Measurements from ENCODE around the gene DEFB114.
"Not testable (repeated sequence)": the region's sequence is repeated elsewhere in the genome, so short reads cannot be mapped to it uniquely, and the experiment has no call there.

Gene DEFB114, protein sequence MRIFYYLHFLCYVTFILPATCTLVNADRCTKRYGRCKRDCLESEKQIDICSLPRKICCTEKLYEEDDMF

DNA sequence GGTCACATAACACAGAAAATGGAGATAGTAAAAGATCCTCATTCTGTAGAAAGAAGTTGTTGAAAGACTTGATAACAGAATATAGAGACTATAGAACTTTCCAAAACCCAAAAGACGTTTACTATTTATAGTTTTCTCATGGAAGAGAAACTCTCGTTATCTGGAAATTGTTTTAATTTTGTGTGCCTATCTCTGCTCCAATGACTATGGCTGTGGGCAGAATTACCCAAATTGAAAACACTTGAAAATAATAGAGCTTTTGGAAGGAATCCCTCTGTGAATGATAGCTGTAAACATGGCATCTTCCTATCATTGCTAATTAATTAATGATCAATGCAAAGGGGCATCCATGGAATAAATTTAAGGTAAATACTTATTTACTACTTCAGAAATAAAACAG lies at the start of gene DEFB114:
Gene DEFB114 (minus strand): TSS at position 101 of the 400 bp plus-strand sequence. CDS start 59 bp downstream, at position 42.
- DNase-seq (ENCODE audit: low spot score) = no peak

DNA sequence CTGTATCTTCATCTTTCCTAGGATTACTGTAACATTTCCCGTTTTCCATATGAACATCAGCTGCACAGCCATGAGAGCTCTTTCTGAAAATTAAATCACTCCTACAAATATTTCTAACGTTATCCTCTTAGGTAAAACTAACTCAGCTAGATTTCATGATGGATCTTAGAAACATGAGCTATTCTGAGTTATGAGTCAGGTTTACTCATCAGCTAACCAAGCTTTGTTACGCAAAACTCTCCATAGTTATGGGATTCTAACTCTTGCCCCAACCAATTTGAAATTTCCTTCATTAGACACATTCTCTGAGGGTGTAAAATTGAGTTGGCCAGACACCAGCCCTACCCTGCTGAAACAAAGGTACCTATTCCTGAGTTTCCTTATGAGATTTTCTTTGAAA lies 43.9 kb upstream of the DEFB114 start:
- DNase-seq (ENCODE audit: low spot score) = peak; percentile 56

DNA sequence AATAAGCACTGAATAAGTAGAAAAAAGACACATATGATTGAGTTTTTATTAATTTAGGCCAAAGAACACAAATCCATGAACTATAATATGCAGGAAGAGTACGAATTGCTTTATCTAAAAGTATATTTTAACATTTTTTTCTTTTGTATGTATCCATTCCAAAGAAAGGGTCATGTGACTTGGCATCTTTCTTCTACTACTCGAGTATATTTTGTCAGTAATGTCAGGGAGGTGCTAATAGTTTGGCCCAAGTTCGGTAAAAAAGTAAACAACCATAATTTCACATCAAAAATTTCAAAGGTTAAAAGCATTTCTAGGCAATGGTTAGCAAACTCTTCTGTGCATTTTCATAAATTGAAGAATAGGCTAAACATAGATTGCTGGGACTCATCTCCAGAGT lies 39.2 kb upstream of the DEFB114 start:
- no peak for DNase-seq (ENCODE audit: low spot score)

DNA sequence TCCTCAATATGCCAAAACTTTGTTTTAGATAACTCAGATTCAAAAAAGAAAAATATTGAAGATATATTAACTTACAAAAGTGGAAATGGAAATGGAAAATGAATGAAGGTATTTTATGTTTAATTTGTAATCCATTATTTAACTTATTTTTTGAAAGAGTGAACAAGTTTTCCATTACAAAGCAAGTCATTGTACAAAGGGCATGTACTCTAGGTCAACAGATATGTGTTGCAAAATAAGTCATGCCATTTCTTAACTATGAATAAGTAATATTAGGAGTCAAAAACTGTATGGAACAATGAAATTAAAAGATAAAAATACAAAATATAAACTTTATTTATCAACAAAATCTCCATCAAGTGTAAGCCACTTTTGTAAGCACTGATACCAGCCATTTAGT lies 31.3 kb upstream of the DEFB114 start:
- no peak for DNase-seq (ENCODE audit: low spot score)

DNA sequence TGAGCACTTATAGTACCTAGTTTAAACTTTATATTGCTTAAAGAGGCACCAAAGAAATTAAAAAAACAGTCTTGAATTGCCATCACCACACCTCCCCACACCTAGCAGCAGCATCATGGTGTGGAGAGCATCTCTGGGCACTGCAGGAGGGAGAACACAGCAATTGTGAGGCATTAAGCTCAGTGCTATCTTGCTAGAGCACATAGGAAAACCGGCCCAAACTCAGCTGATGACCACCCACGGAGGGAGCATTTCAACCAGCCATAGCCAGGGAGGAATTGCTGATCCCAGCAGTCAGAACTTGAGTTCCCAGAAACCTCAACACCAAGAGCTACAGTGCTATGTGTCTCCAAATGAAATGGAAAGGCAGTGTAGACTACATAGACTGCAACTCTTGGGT lies 24.9 kb upstream of the DEFB114 start:
- no peak for DNase-seq (ENCODE audit: low spot score)

DNA sequence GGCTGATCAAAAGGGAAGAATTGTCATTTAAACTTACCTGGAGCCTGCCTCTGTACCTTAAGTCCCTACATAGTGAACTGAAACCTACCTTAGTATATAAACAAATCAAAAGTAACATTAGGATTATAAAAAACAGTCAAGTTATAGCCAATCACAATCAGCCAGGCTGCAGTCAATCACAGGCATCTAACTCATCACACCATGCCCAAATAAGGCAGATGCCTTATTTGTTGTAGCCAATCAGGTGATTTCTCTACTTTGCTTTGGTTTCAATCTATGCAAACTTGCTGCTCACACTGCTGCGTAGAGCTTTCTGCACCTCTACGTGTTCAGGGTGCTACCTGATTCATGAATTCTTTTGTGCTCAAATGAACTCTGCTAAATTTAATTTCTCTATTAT lies 23.8 kb upstream of the DEFB114 start:
- DNase-seq (ENCODE audit: low spot score) = no peak

DNA sequence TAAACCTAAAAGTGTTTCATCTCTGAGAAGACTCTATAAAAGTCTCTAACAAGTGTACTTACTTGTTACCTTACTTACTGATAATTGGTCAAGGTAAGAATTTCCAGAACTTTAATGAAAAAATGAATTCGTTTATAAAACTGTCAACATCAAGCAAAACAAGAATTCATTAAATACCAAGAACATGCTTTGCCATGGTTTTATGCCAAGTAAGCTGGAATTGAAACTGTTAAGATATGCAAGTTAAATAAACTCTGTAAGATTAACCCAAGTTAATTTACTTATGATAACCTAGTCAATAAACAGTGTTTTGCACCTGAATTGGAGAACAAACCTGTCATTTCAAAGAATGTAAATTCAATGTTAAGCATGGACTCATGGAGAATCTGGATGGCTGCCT lies 22.6 kb upstream of the DEFB114 start:
- DNase-seq (ENCODE audit: low spot score) = no peak

DNA sequence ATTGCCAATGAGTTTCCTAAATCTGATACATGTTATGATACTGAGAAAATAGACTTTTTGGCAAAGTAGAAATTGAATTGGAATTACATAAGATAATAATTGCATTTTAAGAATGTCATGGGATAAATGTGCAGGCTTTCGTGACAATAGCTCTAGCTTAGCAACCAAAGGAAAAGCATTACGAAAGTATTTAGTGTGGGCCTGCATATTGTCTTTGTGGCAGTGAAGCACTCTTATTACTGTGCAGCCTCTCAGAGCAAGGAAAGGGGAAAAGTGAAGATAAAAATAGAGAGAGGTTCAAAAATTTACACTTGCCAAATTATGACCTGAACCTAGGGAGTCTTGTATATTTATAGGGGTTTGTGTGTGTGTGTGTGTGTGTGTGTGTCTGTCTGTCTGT lies 18.1 kb upstream of the DEFB114 start:
- no peak for DNase-seq (ENCODE audit: low spot score)

DNA sequence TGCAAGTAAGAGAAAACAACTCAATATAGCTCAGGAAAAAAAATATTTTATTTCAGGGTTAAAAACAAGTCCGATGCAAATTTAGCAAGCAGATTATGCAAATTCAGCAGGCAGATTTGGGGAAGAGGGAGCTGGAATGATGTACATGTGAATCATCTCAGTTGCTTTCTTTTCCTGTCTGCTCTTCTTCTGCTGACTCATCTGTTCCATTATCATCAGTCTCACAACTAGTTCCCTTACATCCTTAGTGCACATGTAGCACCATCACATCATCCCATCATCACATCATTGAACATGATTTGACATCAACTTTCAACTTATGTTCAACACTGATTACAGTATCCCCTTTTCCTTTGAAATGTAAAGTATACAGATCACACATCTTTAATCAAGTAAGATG lies 16.9 kb upstream of the DEFB114 start:
- DNase-seq (ENCODE audit: low spot score) = peak; percentile 52

DNA sequence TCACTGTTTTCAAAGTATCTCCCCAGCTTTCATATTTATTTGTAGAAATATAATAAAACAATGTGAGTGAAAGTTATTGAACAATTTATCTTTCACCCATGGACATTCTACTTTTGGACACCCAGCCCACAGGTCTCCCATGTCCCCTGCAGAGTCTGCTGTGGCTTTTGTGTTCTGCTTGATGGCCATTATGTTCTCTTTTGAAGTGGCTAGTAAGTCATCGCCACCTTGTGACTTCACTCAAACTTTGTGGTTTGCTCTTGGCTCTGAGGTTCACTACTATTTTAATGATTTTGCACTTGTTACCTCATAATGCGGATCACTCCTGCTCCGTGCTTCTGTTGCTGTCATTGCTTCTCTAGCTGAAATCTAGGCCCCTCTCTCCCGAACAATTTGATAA lies 15.6 kb upstream of the DEFB114 start:
- DNase-seq (ENCODE audit: low spot score) = no peak

DNA sequence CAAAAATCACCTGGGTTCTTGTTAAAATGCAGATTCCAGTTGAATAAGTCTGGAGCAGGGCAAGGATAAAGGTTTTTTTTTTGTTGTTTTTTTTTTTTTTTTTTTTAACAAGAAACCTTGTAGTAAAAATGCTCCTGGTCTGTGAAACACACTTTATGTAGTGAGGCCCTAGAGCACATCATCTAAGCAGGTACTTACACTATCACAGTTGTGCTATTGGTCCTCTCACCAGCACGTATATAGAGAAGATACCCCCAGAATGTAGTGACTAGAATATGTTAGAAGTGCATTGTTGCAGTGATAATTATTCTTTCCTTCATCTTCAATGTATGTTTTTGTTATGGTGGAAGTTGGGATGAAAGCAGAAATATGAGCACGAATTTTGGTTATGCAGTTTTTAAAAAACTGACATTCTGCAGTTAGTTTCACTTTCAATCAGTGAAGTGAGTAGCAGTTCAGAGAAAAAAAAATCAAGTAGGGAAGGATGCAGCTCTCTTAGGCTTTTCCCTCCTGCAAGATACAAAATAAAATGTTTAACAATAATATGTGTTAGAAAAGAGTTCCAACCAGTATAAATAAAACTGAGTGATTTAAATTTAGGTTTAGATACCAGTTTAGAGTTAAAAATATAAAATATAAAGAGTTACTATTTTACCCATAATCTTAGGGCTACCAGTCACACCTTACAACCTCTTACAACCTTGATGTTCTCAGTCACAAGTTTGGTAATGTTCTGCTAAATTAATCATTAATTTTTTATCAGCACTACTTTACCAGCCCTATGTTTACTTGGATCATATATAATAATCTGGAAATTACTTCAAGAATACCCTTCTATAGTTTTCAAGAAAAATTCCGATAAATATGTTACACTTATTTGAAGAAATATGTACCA lies 14.6 kb upstream of the DEFB114 start:
- DNase-seq (ENCODE audit: low spot score) = no peak

DNA sequence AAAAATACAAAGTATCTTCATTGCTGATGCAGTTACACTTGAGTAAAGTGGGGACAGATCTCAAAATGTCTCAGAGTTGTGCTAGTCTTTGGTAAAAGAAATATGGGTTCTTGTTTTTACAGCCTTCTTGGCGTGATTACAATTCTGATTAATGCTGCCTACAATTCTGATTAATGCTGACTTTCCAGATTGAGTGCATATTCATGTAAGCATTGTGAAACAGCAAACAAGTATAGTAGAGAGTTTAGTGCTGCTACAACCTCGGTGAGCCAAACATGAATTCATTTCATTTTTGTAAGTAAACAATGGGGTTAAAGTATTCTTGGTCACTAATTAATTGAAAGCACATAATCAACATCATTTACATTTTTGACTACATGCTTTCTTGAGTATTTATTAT lies 5.6 kb upstream of the DEFB114 start, which contains the start of gene DEFB113:
Gene DEFB113 (minus strand): TSS at position 21 of the 400 bp plus-strand sequence. CDS start 0 bp downstream, at position 21.
- DNase-seq (ENCODE audit: low spot score) = no peak

DNA sequence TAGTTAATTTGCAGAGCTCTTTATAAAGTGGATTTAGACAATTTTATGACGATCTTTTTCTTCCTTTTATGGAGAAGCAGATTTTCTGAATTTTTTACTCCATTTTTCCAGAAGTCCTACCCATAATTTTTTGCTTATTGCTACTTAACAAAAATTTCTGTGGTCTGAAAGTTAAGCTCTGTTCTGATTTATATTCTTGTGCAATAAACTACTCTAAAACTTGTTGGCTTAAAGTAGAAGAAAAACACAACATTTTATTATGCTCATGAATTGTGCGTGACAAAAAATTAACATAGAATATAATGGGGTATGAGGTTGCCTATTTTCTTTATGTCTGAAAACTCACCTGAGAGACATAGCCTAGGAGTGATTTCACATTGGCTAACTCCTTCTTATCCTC lies 2.9 kb upstream of the DEFB114 start:
- no peak for DNase-seq (ENCODE audit: low spot score)

DNA sequence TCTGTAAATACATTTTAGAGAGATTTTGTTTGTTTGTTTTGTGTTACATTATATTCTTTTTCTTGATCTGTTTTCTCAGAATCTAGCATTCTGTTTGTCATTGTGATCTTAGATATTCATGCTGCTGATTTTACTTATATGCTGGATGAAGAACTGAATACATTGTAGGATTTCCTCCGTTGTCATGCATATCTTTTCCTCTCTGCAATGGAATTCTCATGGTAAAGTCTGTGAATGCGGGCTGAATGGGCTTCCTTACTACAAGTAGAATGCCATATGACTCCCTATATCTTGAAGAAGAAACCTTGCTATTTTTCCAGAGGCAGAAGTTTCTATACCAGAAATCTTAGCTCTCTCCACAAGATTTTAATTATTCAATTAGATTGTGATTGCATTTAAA lies 2.4 kb upstream of the DEFB114 start:
- DNase-seq (ENCODE audit: low spot score) = no peak

DNA sequence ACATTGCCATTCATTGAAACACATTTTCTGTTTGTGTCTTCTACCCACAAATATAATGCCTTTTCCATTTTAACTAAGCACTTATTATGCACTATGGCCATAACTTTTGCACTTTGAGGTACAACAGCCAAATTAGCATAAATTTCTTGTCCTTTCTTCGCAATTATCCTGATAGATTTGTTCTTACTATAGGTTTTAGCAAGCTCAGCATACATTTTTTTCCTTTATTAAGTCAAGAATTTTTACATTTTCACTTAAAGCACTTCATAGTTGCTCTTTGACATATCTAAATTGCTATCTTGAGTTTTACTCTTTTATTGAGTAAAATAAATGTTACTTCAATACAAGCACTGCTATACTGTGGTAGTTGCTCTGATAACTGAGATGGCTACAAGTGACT lies 5.8 kb downstream of the DEFB114 start:
- DNase-seq (ENCODE audit: low spot score) = no peak

DNA sequence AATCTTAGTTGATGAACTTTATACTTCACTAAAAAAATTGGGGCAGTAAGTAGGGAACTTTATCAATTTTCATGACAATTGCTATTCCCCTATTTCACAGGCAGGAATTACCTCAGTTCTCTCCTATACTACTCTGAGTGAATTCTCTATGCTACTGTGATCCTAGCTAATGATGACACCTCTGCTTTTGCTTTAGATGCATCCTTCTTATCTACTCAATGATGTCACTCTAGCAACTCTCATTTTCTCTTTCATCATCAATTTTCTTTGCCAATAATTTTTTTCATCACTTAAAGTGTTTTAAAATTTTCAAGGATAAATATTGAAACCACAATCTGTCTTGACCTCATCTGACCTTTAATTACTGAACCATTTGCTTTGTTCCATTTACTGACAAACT lies 8.1 kb downstream of the DEFB114 start:
- no peak for DNase-seq (ENCODE audit: low spot score)

DNA sequence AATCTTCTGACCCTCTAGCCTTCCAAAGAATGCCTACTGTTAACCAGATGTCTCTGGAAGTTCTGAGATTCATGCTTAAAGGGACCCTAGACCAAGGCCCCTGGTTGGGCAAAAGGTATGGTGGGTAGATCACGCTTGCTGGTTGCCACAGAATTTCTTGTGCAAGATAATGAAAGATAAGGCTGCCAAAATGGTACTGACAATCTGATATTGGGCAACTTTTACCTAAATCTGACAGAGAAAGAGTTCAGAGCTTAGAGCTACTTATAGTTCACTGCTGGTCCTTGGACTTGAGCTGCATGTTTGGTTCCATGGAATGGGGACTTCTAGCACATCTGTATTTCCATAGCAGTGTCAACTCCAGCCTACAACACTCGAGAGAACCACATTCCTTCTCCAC lies 12.0 kb downstream of the DEFB114 start:
- no peak for DNase-seq (ENCODE audit: low spot score)

DNA sequence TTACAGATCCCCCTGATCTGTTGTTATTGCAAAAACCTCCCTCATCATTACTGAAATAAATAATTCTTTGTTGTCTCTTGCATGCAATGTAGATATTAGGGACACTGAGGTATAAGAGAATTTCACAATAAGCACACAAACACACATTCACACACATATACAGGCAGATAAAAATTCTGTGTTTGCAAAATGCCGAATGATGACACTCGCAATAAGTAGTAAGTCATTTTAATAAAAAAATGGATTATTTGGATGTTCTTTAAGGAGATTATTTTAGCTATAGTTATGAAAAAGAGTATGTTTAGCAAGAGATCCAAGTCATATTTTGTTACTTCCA lies 13.6 kb downstream of the DEFB114 start:
- no peak for DNase-seq (ENCODE audit: low spot score)

DNA sequence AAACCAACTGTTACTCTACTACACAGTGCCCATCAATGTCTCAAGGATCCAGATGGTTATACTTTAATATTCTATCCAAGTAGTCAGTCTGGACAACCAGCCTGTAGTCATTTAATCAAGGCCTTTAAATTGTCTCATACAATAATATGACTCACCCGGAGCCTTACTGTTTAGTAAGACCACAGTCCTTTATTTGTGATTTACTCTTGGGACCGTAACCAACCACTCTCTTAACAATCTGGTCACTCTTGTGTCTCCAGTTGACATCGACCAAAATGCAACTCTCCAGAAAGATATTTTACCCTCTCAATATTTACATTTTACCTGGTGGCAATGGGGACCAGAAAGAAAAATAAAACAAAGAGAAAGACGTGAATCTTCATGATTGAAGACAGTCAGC lies 14.9 kb downstream of the DEFB114 start:
- DNase-seq (ENCODE audit: low spot score) = no peak

DNA sequence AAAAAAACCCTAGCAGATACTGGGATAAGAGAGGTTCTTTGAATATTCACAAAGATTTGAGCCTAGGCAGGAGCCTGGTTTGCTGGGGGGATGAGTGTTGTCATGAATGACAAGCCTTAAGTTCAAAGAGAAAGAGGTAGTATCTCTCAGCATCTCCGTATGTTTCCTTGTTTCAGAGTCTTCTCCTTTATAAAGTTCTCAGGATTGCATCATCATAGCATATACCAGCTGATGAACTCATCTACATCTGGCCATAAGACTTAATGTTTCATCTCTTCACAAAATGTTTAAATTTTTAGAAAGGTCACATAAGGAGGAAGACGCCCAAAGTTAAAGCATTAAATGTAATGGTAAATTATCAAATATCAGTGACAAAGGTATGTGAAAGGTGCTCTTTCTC lies 17.1 kb downstream of the DEFB114 start:
- no peak for DNase-seq (ENCODE audit: low spot score)

DNA sequence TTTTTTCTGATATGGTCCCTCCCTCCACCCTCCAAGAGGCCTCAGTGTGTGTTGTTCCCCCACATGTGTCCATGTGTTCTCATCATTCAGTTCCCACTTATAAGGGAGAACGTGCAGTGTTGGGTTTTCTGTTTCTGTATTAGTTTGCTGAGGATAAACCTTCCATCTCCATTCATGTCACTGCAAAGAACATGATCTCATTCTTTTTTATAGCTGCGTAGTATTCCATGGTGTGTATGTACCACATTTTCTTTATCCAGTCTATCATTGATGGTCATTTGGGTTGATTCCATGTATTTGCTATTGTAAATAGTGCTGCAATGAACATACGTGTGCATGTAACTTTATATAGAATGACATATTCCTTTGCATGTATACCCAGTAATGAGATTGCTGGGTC lies 19.9 kb downstream of the DEFB114 start:
- DNase-seq (ENCODE audit: low spot score) = not testable (repeated sequence)

DNA sequence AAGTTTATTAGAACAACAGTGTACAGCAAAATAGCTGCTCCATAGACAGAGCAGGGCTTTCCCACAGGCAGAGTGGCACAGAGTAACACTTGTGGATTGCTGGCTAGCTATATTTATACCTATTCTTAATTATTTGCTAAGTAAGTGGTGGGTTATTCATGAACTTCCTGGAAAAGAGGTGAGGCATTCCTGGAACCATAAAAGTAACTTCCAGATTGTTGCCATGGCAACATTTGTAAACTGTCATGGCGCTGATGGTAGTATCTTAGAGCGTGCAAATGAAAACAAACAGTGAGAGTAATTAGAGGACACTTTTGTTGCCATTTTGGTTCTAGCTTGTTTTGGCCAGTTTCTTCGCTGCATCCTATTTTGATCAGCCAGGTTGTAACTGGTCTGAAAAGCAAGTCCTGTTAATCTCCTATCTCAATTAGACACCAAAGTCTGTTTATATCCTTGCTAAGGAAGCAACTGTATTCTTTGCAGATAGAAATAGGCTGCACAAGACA lies 23.9 kb downstream of the DEFB114 start:
- no peak for DNase-seq (ENCODE audit: low spot score)

DNA sequence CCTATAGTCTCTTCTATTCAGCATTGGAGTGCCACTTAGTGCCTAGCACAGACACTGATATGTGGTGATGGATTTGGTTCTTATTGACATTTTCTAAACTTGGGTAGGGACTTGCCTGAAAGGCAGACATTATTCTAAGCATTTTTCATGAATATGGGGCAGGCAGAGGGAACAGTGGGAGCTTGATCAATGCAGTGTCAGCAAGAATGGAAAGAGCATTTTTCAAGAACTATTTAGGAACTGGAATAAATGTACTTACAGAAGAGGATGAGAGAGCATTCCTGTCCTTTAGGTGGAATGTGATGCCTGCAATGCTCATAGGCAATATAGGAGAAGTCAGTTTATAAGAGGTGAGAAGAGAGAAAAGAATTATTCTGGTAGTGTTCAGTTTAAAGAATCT lies 26.2 kb downstream of the DEFB114 start:
- DNase-seq (ENCODE audit: low spot score) = no peak

DNA sequence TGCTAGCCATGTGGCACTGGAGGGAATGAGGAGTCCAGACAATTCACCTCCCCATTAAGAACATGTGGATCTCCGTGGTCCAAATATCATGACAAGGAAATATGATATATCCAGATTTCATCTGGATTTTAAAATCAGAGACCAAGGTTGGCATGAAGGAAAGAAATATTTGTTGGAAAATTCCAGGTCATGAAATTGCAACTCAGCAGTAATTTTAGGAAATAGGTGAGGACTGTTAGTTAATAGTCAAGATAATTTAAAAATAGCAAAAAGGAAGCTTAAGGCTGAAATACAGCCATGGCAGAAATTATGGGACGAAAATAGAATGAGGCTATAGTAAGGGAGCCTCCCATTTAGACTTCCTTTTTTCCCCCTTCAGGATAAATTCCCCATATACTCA lies 26.9 kb downstream of the DEFB114 start:
- DNase-seq (ENCODE audit: low spot score) = no peak
